Spleen (tissue), 11 donors: Measurements from ENCODE around the gene NEDD4L. TPM values are rescaled to one million over a fixed set of nuclear protein-coding genes. Genes with fewer than 3 reads are reported as not detected.

Source experiments
- DNase-seq: peaks from one replicate; pipeline ENCODE4 v3.0.0-alpha.2; 2020
- H3K27ac ChIP-seq, 8 donors: fragments of 200-600 bp; sonication (generic) in 7 of 8; 1 replicate in 4 of 8; 2 replicates in 4 of 8; pipeline versions ENCODE4 v1.5.0 to v1.8.0; 2016 to 2021; ENCODE audit warnings: inconsistent platforms in 4 of 8, mild to moderate bottlenecking in 4 of 8, moderate library complexity in 1 of 8
- H3K27me3 ChIP-seq, 7 donors: fragments of 200-600 bp; sonication (generic) in 6 of 7; replicated peaks in 1 of 7; 1 replicate in 4 of 7; 2 replicates in 3 of 7; pipeline versions ENCODE4 v1.5.0 to v1.8.0; 2016 to 2021; ENCODE audit warnings: inconsistent platforms in 3 of 7, mild to moderate bottlenecking in 1 of 7
- H3K36me3 ChIP-seq, 6 donors: fragments of 200-600 bp; sonication (generic) in 5 of 6; 1 replicate in 4 of 6; 2 replicates in 2 of 6; pipeline versions ENCODE4 v1.5.0 to v1.8.0; 2016 to 2021; ENCODE audit warnings: inconsistent platforms in 2 of 6
- H3K4me1 ChIP-seq, 6 donors: fragments of 200-600 bp; sonication (generic) in 5 of 6; 1 replicate in 3 of 6; 2 replicates in 3 of 6; pipeline versions ENCODE4 v1.5.0 to v1.8.0; 2016 to 2021; ENCODE audit warnings: inconsistent platforms in 3 of 6
- H3K4me3 ChIP-seq, 8 donors: fragments of 200-600 bp; sonication (generic) in 7 of 8; 1 replicate in 4 of 8; 2 replicates in 4 of 8; pipeline versions ENCODE4 v1.5.0 to v1.8.0; 2016 to 2021; ENCODE audit warnings: inconsistent platforms in 4 of 8, mild to moderate bottlenecking in 4 of 8, moderate library complexity in 2 of 8
- H3K9me3 ChIP-seq, 8 donors: fragments of 200-600 bp; sonication (generic) in 7 of 8; 1 replicate in 4 of 8; 2 replicates in 4 of 8; pipeline versions ENCODE4 v1.5.0 to v1.8.0; 2016 to 2021; ENCODE audit warnings: inconsistent platforms in 4 of 8
- POLR2A ChIP-seq, 3 donors: fragments of 450-650 bp; IDR thresholded peaks; one replicate each; pipeline ENCODE4 v1.5.1; 2017; ENCODE audit warnings: antibody characterized with exemption in 3 of 3, mild to moderate bottlenecking in 1 of 3
- POLR2AphosphoS5 ChIP-seq, 3 donors: sonication (generic); formaldehyde crosslinking; IDR thresholded peaks; one replicate each; pipeline ENCODE4 v1.5.1; 2017; ENCODE audit warnings: antibody characterized with exemption in 3 of 3
- WGBS, 5 donors: extraction: QIAGEN DNeasy Blood & Tissue Kit in 3 of 5; methylation state at CpG; one replicate each; pipeline versions ENCODE4 v1.1.5 to v1.1.7; 2013 to 2018; 5-methylcytosine and 5-hydroxymethylcytosine counted together
- intact Hi-C: fragments of 100-400 bp; cut with DNase I; formaldehyde crosslinking; loops from one replicate; pipeline ENCODE4 v1.15.0; 2023; ENCODE audit warnings: low total_unique reads
- polyA plus RNA-seq, 3 donors: library from polyadenylated mRNA; stranded (reverse); fragments of 200-250 nt; gene quantifications; one replicate each; pipeline ENCODE4 v1.2.1, GENCODE V29; 2013
- total RNA-seq, 7 donors: library from RNA; depleted of rRNA in 3 of 7; stranded (reverse); fragments of >200 nt in 3 of 7; fragmentation: NEBNext Ultra II Directional in 4 of 7; extraction: Animal tissue kit (Norgen Biotek cat#: 25700) in 4 of 7; gene quantifications; one replicate each; pipeline versions ENCODE4 v1.1.0 to v1.2.1, GENCODE V29; 2016 to 2021
- TF ChIP-seq, protein P1 (sequence below), 11 experiments: fragments of 200-600 bp in 7 of 11; fragments of 450-650 bp in 4 of 11; sonication (generic) in 4 of 11; IDR thresholded peaks in 8 of 11; conservative IDR thresholded peaks in 3 of 11; 1 replicate in 7 of 11; 2 replicates in 4 of 11; pipeline versions ENCODE4 v1.4.0 to v1.8.0; 2016 to 2021; ENCODE audit warnings: antibody characterized with exemption in 11 of 11, inconsistent platforms in 4 of 11, mild to moderate bottlenecking in 1 of 11
- donor health status: healthy with polysubstance abuse.
- donor health status: DM: no; HTN: no; CAD: no; lungs with moderate emphysema.
- donor health status: DM: no; HTN: no; CAD: no.
- donor health status: Bipolar disorder and iron deficiency.
- donor health status: healthy.
- donor health status: DM: no; HTN: no; CAD: no.
- donor health status: DM: yes; HTN: yes; CAD: no.

NEDD4L gene
- total and polyA plus RNA-seq, 10 donors, result 8.7 to 26.9 (median 18.3) TPM

DNA sequence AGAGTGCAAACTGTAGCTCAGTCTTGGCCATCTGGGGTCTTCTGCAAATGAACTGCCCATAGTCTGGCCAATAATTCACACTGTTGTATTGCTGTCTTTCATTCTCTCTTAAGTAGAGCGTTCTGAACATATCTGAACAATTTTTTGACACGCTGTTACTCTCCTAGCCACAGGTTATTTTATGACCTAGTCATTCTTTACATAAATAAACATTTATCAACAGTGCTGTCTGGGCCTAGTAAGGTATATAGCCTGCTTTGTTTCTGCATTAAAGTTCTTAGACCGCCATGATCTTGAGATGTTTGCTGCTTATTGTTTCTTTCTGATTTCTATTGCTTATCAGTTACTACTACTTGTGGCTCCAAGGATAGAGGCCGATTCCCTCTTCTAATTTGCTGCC lies 226.4 kb downstream of the NEDD4L start:
- TF ChIP-seq POLR2A (IDR thresholded peaks at IDR 0.05), result no peak
- no peak for TF ChIP-seq POLR2AphosphoS5 (IDR thresholded peaks at IDR 0.05)
- TF ChIP-seq, protein P1, sequence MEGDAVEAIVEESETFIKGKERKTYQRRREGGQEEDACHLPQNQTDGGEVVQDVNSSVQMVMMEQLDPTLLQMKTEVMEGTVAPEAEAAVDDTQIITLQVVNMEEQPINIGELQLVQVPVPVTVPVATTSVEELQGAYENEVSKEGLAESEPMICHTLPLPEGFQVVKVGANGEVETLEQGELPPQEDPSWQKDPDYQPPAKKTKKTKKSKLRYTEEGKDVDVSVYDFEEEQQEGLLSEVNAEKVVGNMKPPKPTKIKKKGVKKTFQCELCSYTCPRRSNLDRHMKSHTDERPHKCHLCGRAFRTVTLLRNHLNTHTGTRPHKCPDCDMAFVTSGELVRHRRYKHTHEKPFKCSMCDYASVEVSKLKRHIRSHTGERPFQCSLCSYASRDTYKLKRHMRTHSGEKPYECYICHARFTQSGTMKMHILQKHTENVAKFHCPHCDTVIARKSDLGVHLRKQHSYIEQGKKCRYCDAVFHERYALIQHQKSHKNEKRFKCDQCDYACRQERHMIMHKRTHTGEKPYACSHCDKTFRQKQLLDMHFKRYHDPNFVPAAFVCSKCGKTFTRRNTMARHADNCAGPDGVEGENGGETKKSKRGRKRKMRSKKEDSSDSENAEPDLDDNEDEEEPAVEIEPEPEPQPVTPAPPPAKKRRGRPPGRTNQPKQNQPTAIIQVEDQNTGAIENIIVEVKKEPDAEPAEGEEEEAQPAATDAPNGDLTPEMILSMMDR (IDR thresholded peaks at IDR 0.05 in 8 of 11, conservative IDR thresholded peaks at IDR 0.05 in 3 of 11), result no peak
- H3K27ac ChIP-seq, result no peak overlapping the region
- H3K36me3 ChIP-seq, result no peaks in the 10 kb centered on the region
- intact Hi-C loops, result no loop called here
- no peaks in the 10 kb centered on the region for H3K27me3 ChIP-seq
- 92 to 97% (median 97%) methylated on average over 4 of the region's 4 CpGs for WGBS, 5 donors
- no peaks in the 10 kb centered on the region for H3K9me3 ChIP-seq
- no peaks in the 10 kb centered on the region for H3K4me1 ChIP-seq
- H3K4me3 ChIP-seq, result no peak overlapping the region
- DNase-seq, result no peak

DNA sequence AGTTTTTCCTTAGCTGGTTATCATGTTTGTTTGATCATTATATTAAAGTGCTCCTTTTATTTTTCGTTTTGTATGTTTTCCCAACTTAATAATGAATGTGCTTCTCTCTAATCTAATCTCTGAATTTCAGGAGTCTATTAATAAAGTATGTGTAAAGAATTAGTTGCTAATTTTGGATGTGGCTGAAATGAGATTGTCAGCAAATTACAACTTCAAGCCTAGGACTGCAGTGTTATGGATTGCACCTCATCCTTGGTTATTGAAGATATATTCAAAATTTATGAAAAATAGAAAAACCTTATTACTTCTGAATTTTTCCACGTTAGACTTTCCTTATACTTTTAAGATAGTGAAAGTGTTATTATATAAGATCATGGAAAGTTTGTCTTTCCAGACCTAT lies 227.7 kb downstream of the NEDD4L start:
- intact Hi-C loops, result no loop called here
- Histone ChIP-seq H3K4me3 (no peak overlapping the region), H3K9me3 (no peaks in the 10 kb centered on the region), H3K36me3 (no peaks in the 10 kb centered on the region), H3K27me3 (no peaks in the 10 kb centered on the region), H3K27ac (no peak overlapping the region), H3K4me1 (no peaks in the 10 kb centered on the region)
- 78 to 91% (median 85%) methylated on average over 2 of the region's 2 CpGs for WGBS, 5 donors
- DNase-seq, result no peak
- TF ChIP-seq, protein P1 (IDR thresholded peaks at IDR 0.05 in 8 of 11, conservative IDR thresholded peaks at IDR 0.05 in 3 of 11), result no peak
- no peak for TF ChIP-seq POLR2A (IDR thresholded peaks at IDR 0.05)
- TF ChIP-seq POLR2AphosphoS5 (IDR thresholded peaks at IDR 0.05), result no peak

DNA sequence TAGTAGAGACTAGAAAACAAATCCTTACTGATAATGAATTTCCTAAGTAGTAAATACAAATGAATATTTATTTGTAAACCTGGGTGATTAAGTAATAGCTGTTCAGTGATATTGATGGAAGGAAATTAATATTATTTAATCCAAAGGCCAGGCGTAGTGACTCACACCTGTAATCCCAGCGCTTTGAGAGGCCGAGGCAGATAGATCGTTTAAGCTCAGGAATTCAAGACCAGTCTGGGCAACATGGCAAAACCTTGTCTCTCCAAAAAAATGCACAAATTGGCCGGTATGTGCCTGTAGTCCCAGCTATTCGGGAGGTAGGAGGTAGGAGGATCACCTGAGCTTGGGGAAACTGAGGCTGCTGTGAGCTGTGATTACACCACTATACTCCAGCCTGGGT lies 228.2 kb downstream of the NEDD4L start:
- whole genome bisulfite sequencing, 5 donors, result 94 to 99% (median 98%) methylated on average over 6 of the region's 6 CpGs
- intact Hi-C loops, result no loop called here
- H3K9me3 ChIP-seq, result no peaks in the 10 kb centered on the region

DNA sequence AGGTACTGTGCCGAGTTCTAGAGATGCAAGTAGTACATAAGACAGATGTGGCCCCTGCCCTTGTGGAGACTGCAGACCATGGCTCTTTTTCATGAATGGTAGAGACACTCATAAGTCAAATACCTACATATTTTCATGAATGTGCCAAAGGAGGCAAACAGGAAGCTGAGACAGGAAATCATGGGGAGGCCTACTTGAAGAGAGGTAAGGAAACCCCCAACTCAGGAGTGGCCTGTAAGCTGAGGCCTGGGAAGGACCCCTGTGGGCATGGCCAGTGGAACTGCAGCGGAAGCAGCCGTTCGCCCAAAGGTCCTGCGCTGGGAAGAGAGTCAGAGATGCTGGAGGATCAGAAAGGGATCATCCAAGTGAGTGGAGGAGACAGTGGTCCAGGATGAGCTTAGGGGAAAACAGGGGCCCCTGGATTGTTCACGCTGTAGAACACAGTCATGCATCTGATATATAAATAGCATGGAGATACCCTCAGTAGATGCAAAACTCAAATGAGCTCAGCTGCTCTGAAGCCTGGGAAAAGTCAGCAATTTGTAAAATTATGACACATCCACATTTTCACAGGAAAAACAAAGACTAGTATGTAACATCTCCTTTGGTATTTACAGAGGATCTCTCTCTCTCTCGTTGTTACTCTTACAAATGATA lies 228.9 kb downstream of the NEDD4L start:
- Histone ChIP-seq H3K9me3 (no peaks in the 10 kb centered on the region), H3K27ac (no peak overlapping the region), H3K27me3 (no peaks in the 10 kb centered on the region), H3K36me3 (no peaks in the 10 kb centered on the region), H3K4me1 (no peaks in the 10 kb centered on the region), H3K4me3 (no peak overlapping the region)
- WGBS, 5 donors, result 81 to 92% (median 88%) methylated on average over 7 of the region's 7 CpGs
- TF ChIP-seq POLR2A (IDR thresholded peaks at IDR 0.05), result no peak
- no peak for TF ChIP-seq POLR2AphosphoS5 (IDR thresholded peaks at IDR 0.05)
- TF ChIP-seq, protein P1 (IDR thresholded peaks at IDR 0.05 in 8 of 11, conservative IDR thresholded peaks at IDR 0.05 in 3 of 11), result no peak
- intact Hi-C loops, result no loop called here
- no peak for DNase-seq

More for the DNA sequence above, 228.2 kb downstream of the NEDD4L start:
- H3K4me1 ChIP-seq, result no peaks in the 10 kb centered on the region
- H3K27me3 ChIP-seq, result no peaks in the 10 kb centered on the region
- H3K27ac ChIP-seq, result no peak overlapping the region
- no peaks in the 10 kb centered on the region for H3K36me3 ChIP-seq
- H3K4me3 ChIP-seq, result no peak overlapping the region
- TF ChIP-seq POLR2A (IDR thresholded peaks at IDR 0.05), result no peak
- TF ChIP-seq POLR2AphosphoS5 (IDR thresholded peaks at IDR 0.05), result no peak
- TF ChIP-seq, protein P1 (IDR thresholded peaks at IDR 0.05 in 8 of 11, conservative IDR thresholded peaks at IDR 0.05 in 3 of 11), result no peak
- no peak for DNase-seq
